SH-SY5Y (cell line): ENCODE measurements around the gene MUC6.

Experiments
- GATA2 ChIP-seq: IDR thresholded peaks from 2 replicates; pipeline ENCODE4 v1.6.1; 2011; ENCODE audit warnings: mild to moderate bottlenecking, low read depth, low read length
- GATA3 ChIP-seq: IDR thresholded peaks from 2 replicates; pipeline ENCODE4 v1.6.1; 2011; ENCODE audit warnings: low read depth, mild to moderate bottlenecking, low read length, moderate library complexity

DNA sequence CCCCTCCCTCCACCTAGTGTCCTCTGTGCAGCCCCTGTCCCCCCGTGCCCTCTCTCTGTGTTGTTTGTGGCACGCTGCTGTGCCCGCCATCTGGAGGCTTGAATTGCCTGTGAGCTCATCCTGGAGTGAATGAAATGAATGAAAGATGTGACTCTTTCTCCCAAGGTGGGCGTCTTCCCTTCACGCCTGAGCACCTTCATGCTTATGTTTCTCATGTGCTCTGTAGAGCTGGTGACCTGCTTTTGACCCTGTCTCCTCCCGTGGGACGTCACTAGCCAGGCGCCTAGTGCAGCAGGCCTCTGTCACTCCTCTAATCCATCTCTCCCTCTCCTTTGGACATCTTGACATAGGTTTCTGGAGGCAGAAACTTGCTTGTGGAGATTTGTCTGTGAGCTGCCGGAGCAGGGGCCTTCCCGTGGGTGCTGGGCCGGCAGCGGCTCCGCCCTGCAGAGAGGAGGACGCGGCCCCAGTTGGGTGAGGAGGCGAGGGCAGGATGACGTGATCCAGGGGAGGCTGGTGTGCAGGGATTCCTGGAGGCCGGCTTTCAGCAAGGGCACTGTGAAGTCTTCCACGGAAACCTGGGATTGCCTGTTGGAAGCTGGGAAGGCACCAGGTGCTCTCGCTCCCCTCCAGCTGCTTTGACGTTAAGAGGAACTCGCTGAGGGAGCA is 40.6 kb downstream of the MUC6 start:
- no peak for TF ChIP-seq GATA2
- TF ChIP-seq GATA3, result no peak
